Epithelial cell of proximal tubule (primary cell): ENCODE results near the gene STX18. TPM values are rescaled to one million over a fixed set of nuclear protein-coding genes. Genes with fewer than 3 reads are reported as not detected.
"Not testable (repeated sequence)": the region's sequence is repeated elsewhere in the genome, so short reads cannot be mapped to it uniquely, and the experiment has no call there.

Experiments
- DNase-seq: peaks from one replicate; pipeline ENCODE4 v3.0.0-alpha.2; 2011; ENCODE audit warnings: low read depth
- H3K4me3 ChIP-seq: 2 replicates; pipeline ENCODE4 v1.5.1; 2011; ENCODE audit warnings: low read depth, mild to moderate bottlenecking, low read length
- CTCF ChIP-seq: conservative IDR thresholded peaks from 2 replicates; pipeline ENCODE4 v1.5.1; 2012; ENCODE audit warnings: low read depth, mild to moderate bottlenecking, low read length
- total RNA-seq: library from RNA; depleted of rRNA; stranded (reverse); fragments of >200 nt; gene quantifications from 2 replicates; pipeline ENCODE4 v1.2.3, GENCODE V29; 2015

STX18 gene
- total RNA-seq, 1 donor from 2014 or later: 30.0 TPM

GRCh38 chr4:4555916-4556315 is 14.1 kb upstream of the STX18 start:
- no peak overlapping the region for H3K4me3 ChIP-seq
- no peak for TF ChIP-seq CTCF
- DNase-seq: no peak

- DNase-seq: no peak
- TF ChIP-seq CTCF: no peak
- no peak overlapping the region for H3K4me3 ChIP-seq
Observed at GRCh38 chr4:4554234-4554633, 12.4 kb upstream of the STX18 start.

GRCh38 chr4:4552042-4552441 is 10.2 kb upstream of the STX18 start:
- not testable (repeated sequence) for H3K4me3 ChIP-seq, DNase-seq

GRCh38 chr4:4550161-4550560 is 8.3 kb upstream of the STX18 start:
- not testable (repeated sequence) for DNase-seq, H3K4me3 ChIP-seq

- H3K4me3 ChIP-seq: no peak overlapping the region
- no peak for DNase-seq
- TF ChIP-seq CTCF: no peak
Observed at GRCh38 chr4:4549534-4549933, 7.7 kb upstream of the STX18 start.

GRCh38 chr4:4542774-4543485 is 1.1 kb upstream of the STX18 start:
- DNase-seq: no peak
- H3K4me3 ChIP-seq: peak overlapping the region; percentile 98
- no peak for TF ChIP-seq CTCF

- H3K4me3 ChIP-seq: peak overlapping the region; percentile 98
- TF ChIP-seq CTCF: no peak
- DNase-seq: peak; percentile 70
Observed at GRCh38 chr4:4541040-4541631, 712 bp downstream of the STX18 start.

GRCh38 chr4:4539481-4539880 is 2.4 kb downstream of the STX18 start:
- DNase-seq: no peak
- TF ChIP-seq CTCF: no peak
- H3K4me3 ChIP-seq: no peak overlapping the region
